HEK293T (cell line): ENCODE data around the gene CIP2A.
"Not testable (repeated sequence)": the region's sequence is repeated elsewhere in the genome, so short reads cannot be mapped to it uniquely, and the experiment has no call there.

Experiments
- CTCF ChIA-PET: fragments of 350-600 bp; formaldehyde crosslinking; extraction: SDS; loops from one replicate; lab custom pipeline; 2021; ENCODE audit warnings: antibody characterized with exemption, inconsistent platforms; lab: Yijun Ruan, JAX
- POLR2A ChIA-PET: fragments of 350-600 bp; formaldehyde crosslinking; extraction: SDS; loops from one replicate; lab custom pipeline; 2020; ENCODE audit warnings: antibody characterized with exemption, inconsistent platforms; lab: Yijun Ruan, JAX
- DNase-seq: peaks from one replicate; pipeline ENCODE4 v3.0.0; 2012; ENCODE audit warnings: mixed read lengths; ENCODE audit errors: extremely low spot score
- ARNT ChIP-seq: fragments of 450-650 bp; IDR thresholded peaks from 2 replicates; pipeline ENCODE4 v1.6.1; 2017; ENCODE audit warnings: mild to moderate bottlenecking
- BHLHE40 ChIP-seq: fragments of 450-650 bp; IDR thresholded peaks from 2 replicates; pipeline ENCODE4 v1.6.1; 2016; ENCODE audit warnings: mild to moderate bottlenecking, moderate library complexity, borderline replicate concordance
- CTBP1 ChIP-seq: fragments of 450-650 bp; IDR thresholded peaks from 2 replicates; pipeline ENCODE4 v1.6.1; 2016; ENCODE audit warnings: borderline replicate concordance
- ELF4 ChIP-seq: fragments of 450-650 bp; IDR thresholded peaks from 2 replicates; pipeline ENCODE4 v1.6.1; 2017; ENCODE audit warnings: antibody characterized with exemption
- FOXA1 ChIP-seq: fragments of 450-650 bp; IDR thresholded peaks from 2 replicates; pipeline ENCODE4 v1.6.1; 2016; ENCODE audit warnings: mild to moderate bottlenecking
- FOXK2 ChIP-seq: fragments of 450-650 bp; IDR thresholded peaks from 2 replicates; pipeline ENCODE4 v1.6.1; 2016; ENCODE audit warnings: mild to moderate bottlenecking
- FOXM1 ChIP-seq: fragments of 450-650 bp; IDR thresholded peaks from 2 replicates; pipeline ENCODE4 v1.6.1; 2017; ENCODE audit warnings: mild to moderate bottlenecking, borderline replicate concordance
- HDGF ChIP-seq: fragments of 450-650 bp; IDR thresholded peaks from 2 replicates; pipeline ENCODE4 v1.6.1; 2017; ENCODE audit warnings: antibody characterized with exemption, borderline replicate concordance
- L3MBTL2 ChIP-seq: fragments of 450-650 bp; conservative IDR thresholded peaks from 2 replicates; pipeline ENCODE4 v1.6.1; 2016; ENCODE audit warnings: mild to moderate bottlenecking
- LEF1 ChIP-seq: fragments of 450-650 bp; IDR thresholded peaks from 2 replicates; pipeline ENCODE4 v1.6.1; 2017; ENCODE audit warnings: mild to moderate bottlenecking, borderline replicate concordance
- NFRKB ChIP-seq: fragments of 450-650 bp; IDR thresholded peaks from 2 replicates; pipeline ENCODE4 v1.6.1; 2016; ENCODE audit warnings: mild to moderate bottlenecking, moderate library complexity
- PKNOX1 ChIP-seq: fragments of 450-650 bp; IDR thresholded peaks from 2 replicates; pipeline ENCODE4 v1.6.1; 2016
- SP1 ChIP-seq: fragments of 450-650 bp; IDR thresholded peaks from 2 replicates; pipeline ENCODE4 v1.6.1; 2017
- SUZ12 ChIP-seq: fragments of 450-650 bp; IDR thresholded peaks from 2 replicates; pipeline ENCODE4 v1.6.1; 2016; ENCODE audit warnings: mild to moderate bottlenecking
- TARDBP ChIP-seq: fragments of 450-650 bp; IDR thresholded peaks from 2 replicates; pipeline ENCODE4 v1.6.1; 2016
- ZNF384 ChIP-seq: fragments of 450-650 bp; IDR thresholded peaks from 2 replicates; pipeline ENCODE4 v1.6.1; 2016

Gene CIP2A

GRCh38 chr3:108589081-108589997 is at the start of gene CIP2A, which contains the start of gene DZIP3:
Gene CIP2A, minus strand, starts transcription at chr3:108589438. Its CDS starts 63 bp downstream, at chr3:108589375.
Gene DZIP3, plus strand, starts transcription at chr3:108589722. Its CDS starts 15,685 bp downstream, at chr3:108605407.
- TF ChIP-seq SP1 (no peak; the same call in 1 of the 2 replicates), FOXM1 (peak; percentile 62), TARDBP (no peak), ELF4 (peak; percentile 57; the same call in 1 of the 2 replicates), L3MBTL2 (peak; percentile 93), ARNT (no peak), FOXK2 (no peak), ZNF384 (peak; percentile 86), NFRKB (peak; percentile 52; the same call in 1 of the 2 replicates), PKNOX1 (peak; percentile 97), HDGF (no peak), SUZ12 (no peak)
- ChIA-PET CTCF (interaction anchor here (0.6 kb wide), 1 partner anchor 100 kb away, joined by 3 read pairs; no protein-coding TSS in a partner anchor), POLR2A (interaction anchor here (0.7 to 2.8 kb wide), 11 partner anchors 9 to 103 kb away, joined by 3 to 29 read pairs (median 4); no protein-coding TSS in a partner anchor)
- DNase-seq: peak; percentile 93

- POLR2A ChIA-PET: no interaction called here
- CTCF ChIA-PET: no interaction called here
- TF ChIP-seq SUZ12: no peak
- no peak for TF ChIP-seq SP1
- TF ChIP-seq FOXA1: no peak
- TF ChIP-seq BHLHE40: no peak
- no peak for TF ChIP-seq FOXM1
- no peak for TF ChIP-seq NFRKB
- TF ChIP-seq FOXK2: no peak
- no peak for TF ChIP-seq HDGF
- no peak for TF ChIP-seq ARNT
- no peak for TF ChIP-seq ELF4
- no peak for TF ChIP-seq PKNOX1
- TF ChIP-seq LEF1: no peak
- TF ChIP-seq CTBP1: no peak
- TF ChIP-seq TARDBP: no peak
- no peak for DNase-seq
Observed at GRCh38 chr3:108629974-108630373, 40.7 kb upstream of the CIP2A start.

- CTCF ChIA-PET: no interaction called here
- POLR2A ChIA-PET: no interaction called here
- TF ChIP-seq SP1: no peak
- no peak for TF ChIP-seq ELF4
- no peak for TF ChIP-seq FOXK2
- TF ChIP-seq NFRKB: no peak
- no peak for TF ChIP-seq CTBP1
- TF ChIP-seq PKNOX1: no peak
- TF ChIP-seq HDGF: no peak
- DNase-seq: no peak
Observed at GRCh38 chr3:108623504-108623903, 34.3 kb upstream of the CIP2A start.

GRCh38 chr3:108620250-108620649 is 31.0 kb upstream of the CIP2A start:
- DNase-seq: no peak
- CTCF ChIA-PET: no interaction called here
- POLR2A ChIA-PET: no interaction called here
- TF ChIP-seq ZNF384 (no peak), HDGF (no peak), NFRKB (no peak), LEF1 (no peak), L3MBTL2 (no peak), PKNOX1 (no peak), FOXM1 (no peak), SP1 (no peak), BHLHE40 (no peak), CTBP1 (no peak)

GRCh38 chr3:108616090-108616489 is 26.9 kb upstream of the CIP2A start:
- POLR2A ChIA-PET, CTCF ChIA-PET, DNase-seq: not testable (repeated sequence)

GRCh38 chr3:108610651-108611050 is 21.4 kb upstream of the CIP2A start:
- POLR2A ChIA-PET: no interaction called here
- no peak for DNase-seq
- TF ChIP-seq ELF4: no peak
- no peak for TF ChIP-seq PKNOX1
- TF ChIP-seq ZNF384: no peak
- TF ChIP-seq ARNT: no peak
- TF ChIP-seq HDGF: no peak
- no peak for TF ChIP-seq FOXA1
- TF ChIP-seq FOXM1: no peak
- TF ChIP-seq SP1: no peak
- TF ChIP-seq L3MBTL2: no peak
- TF ChIP-seq BHLHE40: no peak
- no peak for TF ChIP-seq FOXK2
- CTCF ChIA-PET: no interaction called here
